Naive thymus-derived CD4-positive, alpha-beta T cell (primary cell): Measurements from ENCODE around the gene CCDC178. TPM values are rescaled to one million over a fixed set of nuclear protein-coding genes. Genes with fewer than 3 reads are reported as not detected.
"Not testable (repeated sequence)": the region's sequence is repeated elsewhere in the genome, so short reads cannot be mapped to it uniquely, and the experiment has no call there.

Source experiments
- ATAC-seq: fragments of 150-1000 bp; cut with Tn5 transposase; 2 replicates; pipeline ENCODE4 v1.10.0; 2021; ENCODE audit warnings: mild to moderate bottlenecking, moderate library complexity
- CTCF ChIA-PET: fragments of 350-600 bp; sonication (Branson Sonifier 250); formaldehyde crosslinking; loops from one replicate; lab custom pipeline; 2021; ENCODE audit warnings: antibody characterized with exemption; lab: Charles Lee
- POLR2A ChIA-PET: fragments of 350-600 bp; sonication (Branson Sonifier 250); formaldehyde crosslinking; loops from one replicate; lab custom pipeline; 2021; ENCODE audit warnings: antibody characterized with exemption, inconsistent platforms; lab: Charles Lee
- DNase-seq, 9 donors: peaks; one replicate each; pipeline versions ENCODE4 v3.0.0 to v3.0.0-alpha.2; 2020 to 2022; ENCODE audit warnings: mixed read lengths in 1 of 9
- H3K27ac ChIP-seq: one replicate; pipeline ENCODE4 v1.7.0; 2013; ENCODE audit warnings: mild to moderate bottlenecking, low read depth, low read length, moderate library complexity
- H3K27me3 ChIP-seq, 2 donors: one replicate each; pipeline ENCODE4 v1.7.0; 2013; ENCODE audit warnings: low read length in 2 of 2, mild to moderate bottlenecking in 2 of 2, moderate library complexity in 2 of 2; ENCODE audit not compliant: control insufficient read depth in 2 of 2, insufficient read depth in 2 of 2
- H3K36me3 ChIP-seq, 3 experiments: 1 replicate in 2 of 3; 2 replicates in 1 of 3; pipeline ENCODE4 v1.7.0; 2013; ENCODE audit warnings: low read length in 3 of 3, mild to moderate bottlenecking in 3 of 3, moderate library complexity in 1 of 3; ENCODE audit not compliant: insufficient read depth in 3 of 3, control insufficient read depth in 2 of 3
- H3K4me1 ChIP-seq, 2 donors: one replicate each; pipeline ENCODE4 v1.7.0; 2013; ENCODE audit warnings: low read length in 2 of 2, mild to moderate bottlenecking in 2 of 2, moderate library complexity in 1 of 2; ENCODE audit not compliant: control insufficient read depth in 2 of 2, insufficient read depth in 2 of 2
- H3K4me3 ChIP-seq: 2 replicates; pipeline ENCODE4 v1.7.0; 2013; ENCODE audit warnings: mild to moderate bottlenecking, low read length
- H3K9me3 ChIP-seq, 3 experiments: 1 replicate in 2 of 3; 2 replicates in 1 of 3; pipeline ENCODE4 v1.7.0; 2013; ENCODE audit warnings: low read length in 3 of 3; ENCODE audit not compliant: control insufficient read depth in 2 of 3
- H3K27ac Mint-ChIP-seq, 9 donors: one replicate each; pipeline ENCODE4 v1.8.0; 2020 to 2022; ENCODE audit warnings: mixed read lengths in 9 of 9, mild to moderate bottlenecking in 8 of 9, moderate library complexity in 5 of 9, inconsistent platforms in 2 of 9
- H3K27me3 Mint-ChIP-seq, 5 donors: one replicate each; pipeline ENCODE4 v1.8.0; 2021 to 2022; ENCODE audit warnings: mixed read lengths in 5 of 5, mild to moderate bottlenecking in 1 of 5
- H3K36me3 Mint-ChIP-seq, 5 donors: one replicate each; pipeline ENCODE4 v1.8.0; 2020 to 2022; ENCODE audit warnings: mixed read lengths in 5 of 5, mild to moderate bottlenecking in 3 of 5, inconsistent platforms in 1 of 5
- H3K4me1 Mint-ChIP-seq, 7 donors: one replicate each; pipeline ENCODE4 v1.8.0; 2020 to 2022; ENCODE audit warnings: mixed read lengths in 7 of 7, mild to moderate bottlenecking in 3 of 7, inconsistent platforms in 1 of 7
- H3K4me3 Mint-ChIP-seq, 10 donors: one replicate each; pipeline ENCODE4 v1.8.0; 2020 to 2022; ENCODE audit warnings: mild to moderate bottlenecking in 10 of 10, mixed read lengths in 10 of 10, moderate library complexity in 6 of 10, inconsistent platforms in 2 of 10
- H3K9me3 Mint-ChIP-seq, 11 donors: one replicate each; pipeline ENCODE4 v1.8.0; 2020 to 2022; ENCODE audit warnings: mixed read lengths in 11 of 11, mild to moderate bottlenecking in 4 of 11, inconsistent platforms in 1 of 11, moderate library complexity in 1 of 11
- intact Hi-C, 2 donors: fragments of 100-400 bp; cut with micrococcal nuclease; formaldehyde crosslinking; loops; one replicate each; pipeline ENCODE4 v1.15.1; 2023
- polyA plus RNA-seq, 2 donors: library from polyadenylated mRNA; unstranded; fragments of 300-500 nt; fragmentation: Illumina TruSeq; gene quantifications; one replicate each; pipeline ENCODE4 v1.2.3, GENCODE V29; 2021
- total RNA-seq, 6 experiments: library from RNA in 5 of 6; stranded (reverse) in 5 of 6; gene quantifications; 1 replicate in 5 of 6; 2 replicates in 1 of 6; pipeline ENCODE4 v1.2.3 and lab custom pipeline; 2021 to 2026

CCDC178 gene
- total and polyA plus RNA-seq, 7 experiments from 2014 or later: not detected

DNA sequence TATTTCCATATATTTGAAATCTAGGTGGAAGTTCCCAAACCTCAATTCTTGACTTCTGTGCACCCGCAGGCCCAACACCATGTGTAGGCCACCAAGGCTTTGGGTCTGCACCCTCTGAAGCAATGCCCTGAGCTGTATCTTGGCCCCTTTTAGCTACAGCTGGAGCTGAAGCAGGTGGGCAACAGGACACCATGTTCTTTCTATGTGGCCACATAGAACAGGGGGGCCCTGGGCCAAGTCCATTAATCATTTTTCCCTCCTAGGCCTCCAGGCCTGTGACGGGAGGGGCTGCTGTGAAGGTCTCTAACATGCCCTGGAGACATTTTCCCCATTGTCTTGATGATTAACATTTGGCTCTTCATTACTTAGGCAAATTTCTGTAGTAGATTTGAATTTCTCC is 488.2 kb downstream of the CCDC178 start:
- intact Hi-C loops, H3K4me1 ChIP-seq, ATAC-seq, H3K27ac Mint-ChIP-seq, H3K4me1 Mint-ChIP-seq, CTCF ChIA-PET, POLR2A ChIA-PET, H3K4me3 ChIP-seq, H3K36me3 ChIP-seq, H3K9me3 ChIP-seq, DNase-seq, H3K27me3 Mint-ChIP-seq, H3K27me3 ChIP-seq, H3K36me3 Mint-ChIP-seq, H3K4me3 Mint-ChIP-seq, H3K27ac ChIP-seq: not testable (repeated sequence)
- peaks cover 0 to 23% (median 4%) of the 10 kb centered on the region in 11 donors for H3K9me3 Mint-ChIP-seq

DNA sequence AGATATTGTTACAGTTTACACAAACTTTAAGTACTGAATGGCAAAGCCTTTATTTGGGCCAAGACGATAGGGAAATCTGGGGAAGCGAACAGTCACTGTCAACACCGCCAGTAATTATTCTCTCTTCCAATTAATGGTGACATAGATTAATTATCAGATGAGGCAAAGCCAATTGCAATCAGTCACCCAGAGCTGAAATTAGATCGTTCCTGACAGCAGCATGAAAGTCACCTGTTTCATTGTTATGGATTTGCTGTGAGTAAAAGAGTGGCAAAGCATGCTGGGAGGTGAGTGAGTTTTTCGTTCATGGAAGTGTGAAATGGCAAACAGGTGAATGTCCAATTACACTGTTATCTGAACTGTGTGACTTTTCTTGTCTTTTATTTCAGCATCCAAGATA is 502.9 kb downstream of the CCDC178 start:
- Histone ChIP-seq H3K27me3 (no peaks in the 10 kb centered on the region), H3K27ac (no peak overlapping the region), H3K9me3 (no peaks in the 10 kb centered on the region), H3K4me3 (no peak overlapping the region), H3K36me3 (no peaks in the 10 kb centered on the region), H3K4me1 (no peaks in the 10 kb centered on the region)
- Mint-ChIP-seq H3K9me3 (peaks cover 0 to 4% (median 0%) of the 10 kb centered on the region in 11 donors), H3K27ac (no peak overlapping the region), H3K27me3 (no peaks in the 10 kb centered on the region), H3K36me3 (no peaks in the 10 kb centered on the region), H3K4me3 (no peak overlapping the region), H3K4me1 (no peaks in the 10 kb centered on the region)
- ChIA-PET CTCF (no interaction called here), POLR2A (no interaction called here)
- ATAC-seq: no peak
- no peak for DNase-seq
- intact Hi-C loops: no loop called here

DNA sequence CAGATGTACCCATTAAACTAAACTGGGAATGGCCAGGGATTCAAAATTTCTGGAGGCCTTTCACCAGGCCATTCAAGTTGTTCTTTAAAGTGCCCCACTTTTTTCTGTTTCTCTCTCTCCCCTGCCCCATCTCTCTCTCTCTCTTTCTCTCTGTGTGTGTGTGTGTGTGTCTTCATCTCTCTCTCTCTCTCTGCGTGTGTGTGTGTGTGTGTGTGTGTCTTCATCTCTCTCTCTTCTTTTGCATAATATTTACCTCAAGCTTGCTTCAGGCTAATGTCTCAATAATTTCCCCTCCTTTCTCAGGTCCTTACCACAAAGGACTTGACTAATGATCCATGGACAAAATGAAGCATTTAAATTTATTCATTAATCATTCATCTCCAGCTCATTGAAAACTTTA is 503.5 kb downstream of the CCDC178 start:
- ChIA-PET CTCF (no interaction called here), POLR2A (no interaction called here)
- H3K4me1 Mint-ChIP-seq: no peaks in the 10 kb centered on the region
- ATAC-seq (no peak), DNase-seq (no peak)
- Histone ChIP-seq H3K4me3 (no peak overlapping the region), H3K4me1 (no peaks in the 10 kb centered on the region), H3K36me3 (no peaks in the 10 kb centered on the region), H3K27me3 (no peaks in the 10 kb centered on the region), H3K9me3 (no peaks in the 10 kb centered on the region), H3K27ac (no peak overlapping the region)
- no peak overlapping the region for H3K27ac Mint-ChIP-seq
- intact Hi-C loops: no loop called here
- H3K4me3 Mint-ChIP-seq: peak overlapping the region in 1 of 10 donors; percentile 11
- H3K9me3 Mint-ChIP-seq: peaks cover 0 to 4% (median 0%) of the 10 kb centered on the region in 11 donors
- no peaks in the 10 kb centered on the region for H3K27me3 Mint-ChIP-seq
- H3K36me3 Mint-ChIP-seq: no peaks in the 10 kb centered on the region

DNA sequence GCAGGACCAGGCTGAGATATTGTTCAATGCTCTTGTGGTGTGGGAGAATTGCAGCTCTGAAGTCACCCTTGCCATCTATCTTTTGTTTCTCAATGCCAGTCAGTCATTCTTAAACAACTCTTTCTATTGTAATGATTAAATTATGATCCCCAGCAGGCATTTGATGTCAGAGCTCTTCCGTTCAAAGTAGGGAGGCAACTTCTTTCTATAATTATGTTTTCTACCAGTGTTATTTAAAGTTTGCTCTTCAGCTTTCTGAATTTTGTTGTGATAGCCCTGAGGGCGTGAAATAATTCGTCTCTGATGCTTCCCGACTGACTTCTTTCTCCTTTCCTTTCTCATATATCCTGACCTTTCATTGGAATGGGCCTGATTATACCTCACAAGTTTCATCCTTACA is 506.3 kb downstream of the CCDC178 start:
- Histone ChIP-seq H3K36me3 (no peaks in the 10 kb centered on the region), H3K4me1 (no peaks in the 10 kb centered on the region), H3K27ac (no peak overlapping the region), H3K9me3 (no peaks in the 10 kb centered on the region), H3K4me3 (no peak overlapping the region), H3K27me3 (no peaks in the 10 kb centered on the region)
- Mint-ChIP-seq H3K4me1 (no peaks in the 10 kb centered on the region), H3K27me3 (no peaks in the 10 kb centered on the region), H3K36me3 (no peaks in the 10 kb centered on the region), H3K4me3 (no peak overlapping the region), H3K9me3 (peaks cover 0 to 4% (median 0%) of the 10 kb centered on the region in 11 donors), H3K27ac (no peak overlapping the region)
- intact Hi-C loops: no loop called here
- ChIA-PET CTCF (no interaction called here), POLR2A (no interaction called here)
- no peak for DNase-seq
- ATAC-seq: no peak

DNA sequence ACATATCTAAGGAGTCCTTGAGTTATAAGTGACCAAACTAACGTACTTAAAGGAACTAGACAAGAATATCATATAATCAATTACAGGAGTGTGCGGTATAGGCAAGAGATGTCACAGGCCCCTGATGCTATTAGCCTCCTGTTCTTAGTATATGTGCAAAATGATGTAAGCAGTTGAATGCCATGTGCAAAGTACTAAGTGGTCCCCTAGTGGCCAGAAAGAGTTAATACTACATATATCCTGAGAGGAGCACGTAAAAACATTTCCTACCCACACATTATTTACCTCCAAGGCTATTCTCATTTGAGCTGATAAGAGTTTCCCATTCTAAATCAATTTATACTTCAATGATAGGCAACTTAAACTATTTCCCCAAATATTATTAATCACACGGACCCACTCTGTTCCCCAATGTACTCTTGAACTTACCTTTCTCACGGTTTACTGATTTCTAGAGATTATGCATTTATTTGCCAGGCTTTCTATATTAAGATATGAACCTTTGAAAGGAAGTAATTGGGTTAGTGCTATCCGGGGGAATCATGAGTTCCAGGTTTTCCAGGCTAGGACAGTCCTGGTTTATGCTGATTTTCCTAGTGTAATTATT is 509.7 kb downstream of the CCDC178 start:
- Histone ChIP-seq H3K4me1 (no peaks in the 10 kb centered on the region), H3K36me3 (no peaks in the 10 kb centered on the region), H3K27ac (no peak overlapping the region), H3K9me3 (no peaks in the 10 kb centered on the region), H3K4me3 (no peak overlapping the region), H3K27me3 (no peaks in the 10 kb centered on the region)
- Mint-ChIP-seq H3K4me3 (no peak overlapping the region), H3K4me1 (no peaks in the 10 kb centered on the region), H3K36me3 (no peaks in the 10 kb centered on the region), H3K27me3 (peaks cover 0 to 5% (median 0%) of the 10 kb centered on the region in 5 donors), H3K9me3 (peaks cover 0 to 2% (median 0%) of the 10 kb centered on the region in 11 donors), H3K27ac (no peak overlapping the region)
- ChIA-PET POLR2A (no interaction called here), CTCF (no interaction called here)
- peak; percentile 37 for ATAC-seq
- DNase-seq: no peak
- intact Hi-C loops: loop anchor here in 1 of 2 donors (1.0 kb wide), 1 partner anchor 216 kb away; no protein-coding TSS in a partner anchor

DNA sequence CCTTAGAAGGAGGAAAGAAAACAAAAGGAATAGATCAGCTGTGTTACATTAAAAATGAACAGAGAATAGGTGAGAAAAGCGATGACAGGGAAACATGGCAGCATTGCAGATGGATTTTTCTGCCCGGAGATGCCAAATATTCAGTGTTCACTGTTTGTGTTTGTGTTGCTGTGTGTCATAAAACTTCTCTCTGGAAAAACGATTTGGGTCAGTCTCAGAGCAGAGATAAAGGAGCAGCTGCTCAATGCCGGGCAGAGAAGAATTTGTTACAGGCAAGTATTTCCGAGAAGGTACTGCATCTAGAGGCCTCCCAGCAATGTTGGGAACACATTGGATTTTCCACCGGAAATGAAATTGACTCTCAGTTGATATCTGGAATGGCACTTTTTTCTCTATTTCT is 511.3 kb downstream of the CCDC178 start:
- no peak for ATAC-seq
- H3K27me3 Mint-ChIP-seq: peaks cover 0 to 9% (median 0%) of the 10 kb centered on the region in 5 donors
- no peaks in the 10 kb centered on the region for H3K4me1 Mint-ChIP-seq
- H3K27ac ChIP-seq: no peak overlapping the region
- H3K9me3 Mint-ChIP-seq: peaks cover 0 to 5% (median 0%) of the 10 kb centered on the region in 11 donors
- no peak overlapping the region for H3K4me3 ChIP-seq
- no peak overlapping the region for H3K27ac Mint-ChIP-seq
- no peaks in the 10 kb centered on the region for H3K36me3 ChIP-seq
- H3K27me3 ChIP-seq: no peaks in the 10 kb centered on the region
- intact Hi-C loops: no loop called here
- ChIA-PET CTCF (no interaction called here), POLR2A (no interaction called here)
- no peaks in the 10 kb centered on the region for H3K9me3 ChIP-seq
- H3K4me1 ChIP-seq: no peaks in the 10 kb centered on the region
- no peak overlapping the region for H3K4me3 Mint-ChIP-seq
- H3K36me3 Mint-ChIP-seq: no peaks in the 10 kb centered on the region
- no peak for DNase-seq

DNA sequence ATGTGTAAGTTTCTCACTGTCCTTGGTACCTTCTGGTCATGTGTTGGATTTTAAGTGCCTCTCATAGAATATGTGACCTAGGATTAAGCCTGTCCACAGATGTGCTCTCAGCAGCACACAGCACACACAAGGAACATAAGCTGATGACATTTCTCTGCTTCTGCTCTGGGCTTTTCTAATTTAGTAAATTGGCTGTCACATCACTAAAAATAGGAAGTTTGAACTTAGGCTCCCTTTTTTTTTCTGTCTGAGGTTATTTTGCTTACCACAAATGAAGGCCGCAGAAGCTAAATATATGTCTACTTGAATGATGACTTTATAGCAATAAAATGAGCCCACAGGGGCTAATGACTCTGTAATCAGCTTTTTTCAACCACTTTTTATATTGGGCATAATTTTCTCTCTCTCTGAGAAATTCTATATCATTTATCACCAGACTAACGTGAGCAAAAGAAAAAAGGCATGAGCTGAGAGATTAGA is 517.5 kb downstream of the CCDC178 start:
- H3K4me3 ChIP-seq: no peak overlapping the region
- H3K4me3 Mint-ChIP-seq: no peak overlapping the region
- H3K27me3 ChIP-seq: no peaks in the 10 kb centered on the region
- H3K4me1 ChIP-seq: no peaks in the 10 kb centered on the region
- ChIA-PET POLR2A (no interaction called here), CTCF (no interaction called here)
- intact Hi-C loops: no loop called here
- no peaks in the 10 kb centered on the region for H3K36me3 Mint-ChIP-seq
- ATAC-seq (no peak), DNase-seq (no peak)
- H3K36me3 ChIP-seq: no peaks in the 10 kb centered on the region
- peaks cover 0 to 9% (median 0%) of the 10 kb centered on the region in 5 donors for H3K27me3 Mint-ChIP-seq
- no peaks in the 10 kb centered on the region for H3K9me3 ChIP-seq
- no peak overlapping the region for H3K27ac Mint-ChIP-seq
- no peak overlapping the region for H3K27ac ChIP-seq
- no peaks in the 10 kb centered on the region for H3K4me1 Mint-ChIP-seq
- peaks cover 0 to 5% (median 0%) of the 10 kb centered on the region in 11 donors for H3K9me3 Mint-ChIP-seq
